ENCODE results near the gene CCN2.
A peak's percentile ranks its signal among the peaks of the same experiment; 100 is the strongest.

CCN2 gene

DNA sequence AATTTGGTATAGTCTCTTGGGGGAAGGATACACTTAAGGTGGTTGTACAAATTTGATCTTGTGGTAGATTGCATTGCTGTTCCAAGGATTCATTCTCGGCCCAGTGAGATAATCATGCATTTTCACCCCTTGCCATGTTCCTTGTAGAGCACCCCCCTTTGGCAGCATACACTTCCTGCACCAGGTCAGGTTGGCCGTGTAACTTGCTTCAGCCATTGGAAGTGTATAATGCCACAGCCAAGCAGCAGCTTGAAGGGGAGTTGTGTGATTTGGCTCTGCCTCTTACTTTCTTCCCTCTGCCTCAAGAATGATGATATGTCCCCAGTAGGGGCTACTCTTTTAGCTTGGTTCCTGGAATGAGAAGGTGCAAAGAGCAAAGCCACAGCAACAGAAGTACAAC, 21.9 kb downstream of the CCN2 start:
- no peak for TF ChIP-seq CTCF (conservative IDR thresholded peaks at IDR 0.05; ENCODE audit: low read length)
- H3K4me3 ChIP-seq (ENCODE audit: low read length): no peak overlapping the region
- no peak for DNase-seq (ENCODE audit: low read depth)

- no peak overlapping the region for H3K4me3 ChIP-seq (ENCODE audit: low read length)
- peak; percentile 59 for DNase-seq (ENCODE audit: low read depth)
- TF ChIP-seq CTCF (conservative IDR thresholded peaks at IDR 0.05; ENCODE audit: low read length): peak; percentile 69
Observed at GRCh38 chr6:131924881-131925474, 26.2 kb downstream of the CCN2 start.

- peak; percentile 58 for TF ChIP-seq CTCF (conservative IDR thresholded peaks at IDR 0.05; ENCODE audit: low read length)
- peak; percentile 41 for DNase-seq (ENCODE audit: low read depth)
- H3K4me3 ChIP-seq (ENCODE audit: low read length): no peak overlapping the region
Observed at GRCh38 chr6:131923356-131923755, 27.8 kb downstream of the CCN2 start.

DNA sequence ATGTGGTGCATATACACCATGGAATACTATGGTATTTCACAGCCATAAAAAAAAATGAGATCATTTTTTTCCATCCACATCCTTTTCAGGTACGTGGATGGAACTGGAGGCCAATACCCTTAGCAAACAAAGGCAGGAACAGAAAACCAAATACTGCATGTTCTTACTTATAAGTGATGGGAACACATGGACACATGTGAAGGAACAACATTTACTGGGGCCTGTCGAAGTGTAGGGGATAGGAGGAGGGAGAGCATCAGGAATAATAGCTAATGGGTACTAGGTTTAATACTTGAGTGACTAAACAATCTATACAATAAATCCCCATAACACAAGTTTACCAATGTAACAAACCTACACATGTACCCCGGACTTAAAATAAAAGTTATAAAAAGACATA, 30.5 kb downstream of the CCN2 start:
- H3K4me3 ChIP-seq (ENCODE audit: low read length): no peak overlapping the region
- TF ChIP-seq CTCF (conservative IDR thresholded peaks at IDR 0.05; ENCODE audit: low read length): no peak
- no peak for DNase-seq (ENCODE audit: low read depth)

- TF ChIP-seq CTCF (conservative IDR thresholded peaks at IDR 0.05; ENCODE audit: low read length): no peak
- DNase-seq (ENCODE audit: low read depth): no peak
- H3K4me3 ChIP-seq (ENCODE audit: low read length): no peak overlapping the region
Observed at GRCh38 chr6:131918650-131919355, 32.4 kb downstream of the CCN2 start.

GRCh38 chr6:131917763-131918649, 33.2 kb downstream of the CCN2 start:
- no peak for TF ChIP-seq CTCF (conservative IDR thresholded peaks at IDR 0.05; ENCODE audit: low read length)
- H3K4me3 ChIP-seq (ENCODE audit: low read length): no peak overlapping the region
- DNase-seq (ENCODE audit: low read depth): no peak

Measured in AG10803 (cell line).